Mucosa of gallbladder (tissue), 1 donor: ENCODE data around the gene SGMS1. TPM values are rescaled to one million over a fixed set of nuclear protein-coding genes. Genes with fewer than 3 reads are reported as not detected.
"Not testable (repeated sequence)": the region's sequence is repeated elsewhere in the genome, so short reads cannot be mapped to it uniquely, and the experiment has no call there.

Experiments
- DNase-seq: peaks from one replicate; pipeline ENCODE4 v3.0.0-alpha.2; 2020; ENCODE audit warnings: low spot score
- total RNA-seq: library from RNA; stranded (reverse); gene quantifications from one replicate; pipeline ENCODE4 v1.2.1, GENCODE V29; 2021
- donor health status: DM: no; HTN: no; CAD: no.

The SGMS1 gene
- total RNA-seq, 1 donor from 2014 or later = 36.9 TPM

- DNase-seq = no peak
These were observed 40.7 kb downstream of the SGMS1 start for GRCh38 chr10:50582766-50583762.

GRCh38 chr10:50582046-50582445 is 41.7 kb downstream of the SGMS1 start:
- DNase-seq = no peak

- DNase-seq = no peak
These were observed 43.4 kb downstream of the SGMS1 start for GRCh38 chr10:50580262-50580891.

- no peak for DNase-seq
These were observed 44.1 kb downstream of the SGMS1 start for GRCh38 chr10:50579491-50580261.

- no peak for DNase-seq
These were observed 44.8 kb downstream of the SGMS1 start for GRCh38 chr10:50578949-50579348.

GRCh38 chr10:50577681-50578350 is 45.9 kb downstream of the SGMS1 start:
- no peak for DNase-seq

- DNase-seq = no peak
These were observed 46.7 kb downstream of the SGMS1 start for GRCh38 chr10:50577010-50577409.

GRCh38 chr10:50576245-50576815 is 47.4 kb downstream of the SGMS1 start:
- DNase-seq = no peak

GRCh38 chr10:50575477-50576244 is 48.1 kb downstream of the SGMS1 start:
- no peak for DNase-seq

GRCh38 chr10:50574931-50575330 is 48.8 kb downstream of the SGMS1 start:
- DNase-seq = no peak

- DNase-seq = no peak
These were observed 49.5 kb downstream of the SGMS1 start for GRCh38 chr10:50574305-50574704.

GRCh38 chr10:50572017-50572491 is 51.7 kb downstream of the SGMS1 start:
- no peak for DNase-seq

- not testable (repeated sequence) for DNase-seq
These were observed 55.0 kb downstream of the SGMS1 start for GRCh38 chr10:50568750-50569149.

- no peak for DNase-seq
These were observed 56.4 kb downstream of the SGMS1 start for GRCh38 chr10:50567384-50567783.

GRCh38 chr10:50566150-50566549 is 57.6 kb downstream of the SGMS1 start:
- DNase-seq = no peak

- DNase-seq = no peak
These were observed 58.3 kb downstream of the SGMS1 start for GRCh38 chr10:50565301-50566083.

- no peak for DNase-seq
These were observed 59.9 kb downstream of the SGMS1 start for GRCh38 chr10:50563906-50564305.

GRCh38 chr10:50561816-50562215 is 61.9 kb downstream of the SGMS1 start:
- DNase-seq = no peak

GRCh38 chr10:50561266-50561665 is 62.5 kb downstream of the SGMS1 start:
- DNase-seq = no peak

- DNase-seq = no peak
These were observed 63.4 kb downstream of the SGMS1 start for GRCh38 chr10:50560370-50560769.
